BLaER1 (cell line): ENCODE results near the gene PCCB.

Experiments
- H3K27ac ChIP-seq: shearing (Covaris generic); formaldehyde crosslinking; 2 replicates; pipeline ENCODE4 v1.8.1; 2022
- H3K27me3 ChIP-seq: shearing (Covaris generic); formaldehyde crosslinking; 2 replicates; pipeline ENCODE4 v1.8.1; 2022
- H3K36me3 ChIP-seq: shearing (Covaris generic); formaldehyde crosslinking; 2 replicates; pipeline ENCODE4 v1.8.1; 2022
- H3K4me1 ChIP-seq: shearing (Covaris generic); formaldehyde crosslinking; 2 replicates; pipeline ENCODE4 v1.8.1; 2022
- H3K4me2 ChIP-seq: shearing (Covaris generic); formaldehyde crosslinking; 2 replicates; pipeline ENCODE4 v1.8.1; 2022
- H3K4me3 ChIP-seq: shearing (Covaris generic); formaldehyde crosslinking; 2 replicates; pipeline ENCODE4 v1.8.1; 2022
- H3K9ac ChIP-seq: shearing (Covaris generic); formaldehyde crosslinking; 2 replicates; pipeline ENCODE4 v1.8.1; 2022
- H3K9me3 ChIP-seq: shearing (Covaris generic); formaldehyde crosslinking; 2 replicates; pipeline ENCODE4 v1.8.1; 2022
- H4K20me1 ChIP-seq: shearing (Covaris generic); formaldehyde crosslinking; 2 replicates; pipeline ENCODE4 v1.8.1; 2022
- Cebpa-rat ChIP-seq: shearing (Covaris generic); IDR thresholded peaks from 2 replicates; pipeline ENCODE4 v1.8.1; 2022

Gene PCCB

GRCh38 chr3:136377508-136377907 lies 127.4 kb downstream of the PCCB start:
- Histone ChIP-seq H3K4me1 (no peaks in the 10 kb centered on the region), H3K9ac (no peak overlapping the region), H3K36me3 (peaks cover 45% of the 10 kb centered on the region), H4K20me1 (no peaks in the 10 kb centered on the region), H3K9me3 (peaks cover 3% of the 10 kb centered on the region; the same call in 1 of the 2 replicates), H3K27me3 (no peaks in the 10 kb centered on the region), H3K27ac (no peak overlapping the region), H3K4me2 (no peak overlapping the region), H3K4me3 (no peak overlapping the region)
- TF ChIP-seq Cebpa-rat: no peak

GRCh38 chr3:136378011-136378410 lies 127.9 kb downstream of the PCCB start:
- TF ChIP-seq Cebpa-rat: no peak
- H3K27me3 ChIP-seq: no peaks in the 10 kb centered on the region
- no peaks in the 10 kb centered on the region for H3K4me1 ChIP-seq
- H3K4me3 ChIP-seq: no peak overlapping the region
- no peak overlapping the region for H3K9ac ChIP-seq
- no peak overlapping the region for H3K4me2 ChIP-seq
- H4K20me1 ChIP-seq: no peaks in the 10 kb centered on the region
- H3K9me3 ChIP-seq: peaks cover 3% of the 10 kb centered on the region; the same call in 1 of the 2 replicates
- peaks cover 45% of the 10 kb centered on the region for H3K36me3 ChIP-seq
- H3K27ac ChIP-seq: no peak overlapping the region
